Kidney capillary endothelial cell (primary cell): ENCODE measurements around the gene OR2L5.

Experiments
- DNase-seq: peaks from one replicate; pipeline ENCODE4 v3.0.0-alpha.2; 2018; ENCODE audit warnings: low spot score

OR2L5 gene, protein sequence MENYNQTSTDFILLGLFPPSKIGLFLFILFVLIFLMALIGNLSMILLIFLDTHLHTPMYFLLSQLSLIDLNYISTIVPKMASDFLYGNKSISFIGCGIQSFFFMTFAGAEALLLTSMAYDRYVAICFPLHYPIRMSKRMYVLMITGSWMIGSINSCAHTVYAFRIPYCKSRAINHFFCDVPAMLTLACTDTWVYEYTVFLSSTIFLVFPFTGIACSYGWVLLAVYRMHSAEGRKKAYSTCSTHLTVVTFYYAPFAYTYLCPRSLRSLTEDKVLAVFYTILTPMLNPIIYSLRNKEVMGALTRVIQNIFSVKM

GRCh38 chr1:248013229-248013710, at the start of gene OR2L5:
TSS of gene OR2L5 (plus strand) at chr1:248013660. CDS start at chr1:248021948, 8,288 bp downstream.
- no peak for DNase-seq

DNA sequence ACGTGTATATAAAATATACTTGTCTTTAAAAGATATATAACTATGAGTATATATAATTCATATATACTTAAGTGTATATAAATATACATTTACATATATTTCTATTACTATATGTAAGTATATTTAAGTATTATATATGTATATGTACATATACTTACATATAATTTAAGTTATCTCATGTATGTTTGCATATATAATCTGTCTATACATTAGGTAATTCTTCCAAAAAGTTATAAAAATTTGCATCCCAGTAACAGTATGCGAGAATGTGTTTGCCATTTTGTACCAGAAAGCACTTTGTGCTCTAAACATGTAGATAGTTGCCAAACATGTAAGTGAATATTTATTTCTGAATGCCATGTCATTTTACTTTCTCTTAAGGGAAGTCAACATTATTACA, 48.5 kb upstream of the OR2L5 start, which contains the start of gene OR2AK2:
Gene OR2AK2, plus strand, starts transcription at position 301 of the 400 bp plus-strand sequence. CDS start 144 bp downstream, outside the sequence.
- no peak for DNase-seq

- DNase-seq = no peak
Measured at GRCh38 chr1:247966532-247967204, 46.8 kb upstream of the OR2L5 start.

DNA sequence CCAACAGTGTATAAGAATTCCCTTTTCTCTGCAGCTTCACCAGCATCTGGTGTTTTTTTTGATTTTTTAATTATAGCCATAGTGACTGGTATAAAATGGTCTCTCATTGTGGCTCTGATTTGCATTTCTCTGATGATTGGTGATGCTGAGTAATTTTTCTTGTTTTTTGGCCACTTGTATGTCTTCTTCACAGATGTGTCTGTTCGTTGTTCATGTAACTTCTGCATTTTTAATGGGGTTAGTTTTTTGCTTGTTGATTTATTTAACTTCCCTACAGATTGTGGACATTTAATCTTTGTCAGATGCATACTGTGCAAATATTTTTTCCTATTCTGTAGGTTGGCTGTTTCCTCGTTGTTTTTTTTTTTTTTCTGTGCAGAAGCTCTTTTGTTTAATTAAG, 20.5 kb upstream of the OR2L5 start:
- DNase-seq = no peak

GRCh38 chr1:247998811-247999210, 14.6 kb upstream of the OR2L5 start:
- no peak for DNase-seq

GRCh38 chr1:248000169-248000568, 13.3 kb upstream of the OR2L5 start:
- no peak for DNase-seq

GRCh38 chr1:248007778-248008177, 5.7 kb upstream of the OR2L5 start:
- no peak for DNase-seq

- no peak for DNase-seq
Measured at GRCh38 chr1:248009681-248010080, 3.8 kb upstream of the OR2L5 start.

- no peak for DNase-seq
Measured at GRCh38 chr1:248015803-248016202, 2.3 kb downstream of the OR2L5 start.

DNA sequence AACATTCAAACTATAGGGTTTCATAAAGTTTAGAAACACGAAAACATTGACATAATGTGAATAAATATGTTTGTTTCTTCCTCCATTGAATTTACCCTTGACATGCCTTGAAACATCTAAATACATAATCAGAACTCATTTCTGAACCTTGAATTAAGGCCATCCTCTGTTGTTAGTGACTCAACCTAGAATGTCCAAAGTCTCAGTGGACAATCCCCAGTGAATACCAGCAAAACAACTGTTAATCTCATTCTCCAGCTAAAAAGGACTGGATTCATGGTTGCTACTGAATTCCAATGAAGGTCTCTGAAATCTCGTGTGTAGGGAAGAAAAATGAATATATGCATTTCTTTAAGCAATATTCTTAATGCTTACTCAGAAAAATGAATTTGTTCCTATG, 16.3 kb downstream of the OR2L5 start, which contains the start of gene OR2L2:
Gene OR2L2, plus strand, starts transcription at position 301 of the 400 bp plus-strand sequence. CDS start 8,198 bp downstream, outside the sequence.
- DNase-seq = no peak

DNA sequence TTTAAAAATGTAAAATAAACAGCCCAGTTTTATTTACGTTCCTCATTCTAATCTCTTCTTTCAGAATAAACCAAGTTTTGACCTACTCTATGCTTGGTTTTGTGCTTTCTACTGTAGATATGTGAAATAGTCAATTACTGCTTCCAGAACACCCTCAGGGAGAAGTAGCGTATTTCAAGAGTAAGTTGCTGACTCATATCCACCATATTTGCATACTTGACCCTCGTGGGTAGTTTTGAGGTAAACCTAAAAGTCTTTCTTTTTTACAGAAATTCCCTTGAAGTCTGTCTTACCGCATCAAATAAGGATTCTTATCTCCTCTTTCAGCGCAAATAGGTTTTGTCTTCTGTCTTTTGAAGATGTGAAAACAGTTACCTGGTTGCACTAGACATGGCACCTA, 31.7 kb downstream of the OR2L5 start:
- DNase-seq = no peak

- no peak for DNase-seq
Measured at GRCh38 chr1:248046536-248046935, 33.1 kb downstream of the OR2L5 start, which contains the start of gene OR2L3. TSS of gene OR2L3 (plus strand) at chr1:248046836. CDS start at chr1:248060682, 13,846 bp downstream.

GRCh38 chr1:248047008-248047407, 33.5 kb downstream of the OR2L5 start:
- DNase-seq = no peak

DNA sequence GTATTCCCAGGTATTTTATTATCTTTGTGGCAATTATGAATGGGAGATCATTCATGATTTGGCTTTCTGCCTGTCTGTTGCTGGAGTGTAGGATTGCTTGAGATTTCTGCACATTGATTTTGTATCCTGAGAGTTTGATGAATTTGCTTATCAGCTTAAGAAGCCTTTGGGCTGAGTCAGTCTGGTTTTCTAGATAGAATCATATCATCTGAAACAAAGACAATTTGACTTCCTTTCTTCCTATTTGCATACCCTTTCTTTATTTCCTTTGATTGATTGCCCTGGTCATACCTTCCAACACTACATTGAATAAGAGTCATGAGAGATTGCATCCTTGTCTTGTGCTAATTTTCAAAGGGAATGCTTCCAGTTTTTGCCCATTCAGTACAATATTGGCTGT, 41.2 kb downstream of the OR2L5 start:
- DNase-seq = no peak

DNA sequence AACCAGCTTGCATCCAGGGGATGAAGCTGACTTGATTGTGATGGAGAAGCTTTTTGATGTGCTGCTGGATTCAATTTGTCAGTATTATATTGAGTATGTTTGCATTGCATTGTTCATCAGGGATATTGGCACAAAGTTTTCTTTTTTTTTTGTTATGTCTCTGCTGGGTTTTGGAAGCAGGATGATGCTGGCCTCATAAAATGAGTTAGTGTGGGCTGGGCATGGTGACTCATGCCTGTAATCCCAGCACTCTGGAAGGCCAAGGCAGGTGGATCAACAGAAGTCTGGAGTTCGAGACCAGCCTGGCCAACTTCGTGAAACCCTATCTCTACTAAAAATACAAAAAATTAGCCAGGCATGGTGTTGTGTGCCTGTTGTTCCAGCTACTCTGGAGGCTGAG, 41.8 kb downstream of the OR2L5 start:
- no peak for DNase-seq

- DNase-seq = no peak
Measured at GRCh38 chr1:248065071-248065470, 51.6 kb downstream of the OR2L5 start.

DNA sequence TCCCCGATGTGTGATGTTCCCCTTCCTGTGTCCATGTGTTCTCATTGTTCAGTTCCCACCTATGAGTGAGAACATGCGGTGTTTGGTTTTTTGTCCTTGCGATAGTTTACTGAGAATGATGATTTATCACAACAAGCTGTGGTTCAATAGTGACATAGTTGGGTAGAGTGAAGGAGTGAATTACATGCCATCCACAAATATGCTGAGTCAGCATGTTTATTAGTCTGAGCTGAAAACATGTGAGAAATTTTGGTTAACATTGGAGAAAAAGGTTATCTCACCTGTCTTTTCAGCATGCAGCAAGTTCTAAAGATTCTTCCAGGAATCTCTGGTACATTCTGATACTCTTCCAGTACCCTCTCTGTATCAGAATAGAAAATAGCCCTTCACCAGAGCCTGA, 52.1 kb downstream of the OR2L5 start:
- no peak for DNase-seq
